GM12878 (cell line): Measurements from ENCODE around the gene ANKMY1. TPM values are rescaled to one million over a fixed set of nuclear protein-coding genes. Genes with fewer than 3 reads are reported as not detected.

Experiments
- ATAC-seq: fragments of 200-7000 bp; cut with Tn5 transposase; 3 replicates; pipeline ENCODE4 v1.9.1; 2020; ENCODE audit warnings: mild to moderate bottlenecking, moderate library complexity
- BruUV-seq: library from RNA; stranded (reverse); fragments of 400-500 nt; replicated peaks from 2 replicates; lab custom pipeline; 2021; lab: Mats Ljungman, UMichigan
- CTCF ChIA-PET: fragments of 300-600 bp; sonication (Branson Sonifier 250); formaldehyde crosslinking; extraction: SDS; loops from one replicate; lab custom pipeline; 2021; ENCODE audit warnings: inconsistent platforms; lab: Yijun Ruan, JAX
- POLR2A ChIA-PET: fragments of 350-600 bp; formaldehyde crosslinking; extraction: SDS; loops from one replicate; lab custom pipeline; 2021; ENCODE audit warnings: inconsistent platforms; lab: Charles Lee
- RAD21 ChIA-PET: fragments of 300-600 bp; sonication (Branson Sonifier 250); formaldehyde crosslinking; loops from one replicate; lab custom pipeline; 2023; ENCODE audit warnings: antibody characterized with exemption; ENCODE audit not compliant: unreplicated experiment; lab: Charles Lee
- SMC1A ChIA-PET: fragments of 300-600 bp; sonication (Branson Sonifier 250); formaldehyde crosslinking; loops from one replicate; lab custom pipeline; 2023; ENCODE audit not compliant: unreplicated experiment, uncharacterized antibody; lab: Charles Lee
- DNase-seq: peaks from one replicate; pipeline ENCODE4 v3.0.0-alpha.2; 2011; ENCODE audit warnings: low read depth, low spot score
- FAIRE-seq: peaks from 3 replicates; lab custom pipeline; 2011; peaks lifted over from hg19 to GRCh38; lab: Jason Lieb, UNC
- H2AFZ ChIP-seq: 2 replicates; pipeline ENCODE4 v1.6.0; 2011; ENCODE audit warnings: low read depth, low read length, control low read depth; ENCODE audit not compliant: control insufficient read depth
- H3K27ac ChIP-seq: 2 replicates; pipeline ENCODE4 v1.5.1; 2011; ENCODE audit warnings: control low read depth; ENCODE audit not compliant: control insufficient read depth, insufficient read depth
- H3K27me3 ChIP-seq, 2 experiments: replicated peaks in 1 of 2; 2 replicates each; pipeline versions ENCODE4 v1.6.0 to v1.6.1; 2011; ENCODE audit warnings: low read length in 1 of 2; ENCODE audit not compliant: control insufficient read depth in 2 of 2, insufficient read depth in 2 of 2
- H3K36me3 ChIP-seq, 2 experiments: 2 replicates each; pipeline ENCODE4 v1.5.1; 2011; ENCODE audit warnings: low read length in 1 of 2; ENCODE audit not compliant: control insufficient read depth in 2 of 2, insufficient read depth in 2 of 2
- H3K4me1 ChIP-seq: 2 replicates; pipeline ENCODE4 v1.6.1; 2011; ENCODE audit warnings: mild to moderate bottlenecking, low read length, moderate library complexity, mixed read lengths; ENCODE audit not compliant: control insufficient read depth, insufficient read depth
- H3K4me2 ChIP-seq: 2 replicates; pipeline ENCODE4 v1.6.0; 2011; ENCODE audit warnings: control low read depth; ENCODE audit not compliant: control insufficient read depth, insufficient read depth
- H3K4me3 ChIP-seq: fragments of 200-600 bp; sonication (generic); 2 replicates; pipeline ENCODE4 v1.5.1; 2016
- H3K79me2 ChIP-seq: 2 replicates; pipeline ENCODE4 v1.6.0; 2011; ENCODE audit warnings: low read length; ENCODE audit not compliant: control insufficient read depth, insufficient read depth
- H3K9ac ChIP-seq: 2 replicates; pipeline ENCODE4 v1.8.0; 2011; ENCODE audit warnings: low read length, control low read depth, mixed read lengths; ENCODE audit not compliant: control insufficient read depth, insufficient read depth
- H3K9me3 ChIP-seq: replicated peaks from 3 replicates; pipeline ENCODE4 v1.5.1; 2011; ENCODE audit warnings: mild to moderate bottlenecking, low read length; ENCODE audit not compliant: control insufficient read depth, insufficient read depth
- H4K20me1 ChIP-seq: 2 replicates; pipeline ENCODE4 v1.6.0; 2011; ENCODE audit not compliant: control insufficient read depth, insufficient read depth
- BRCA1 ChIP-seq: IDR thresholded peaks from 2 replicates; pipeline ENCODE4 v1.6.1; 2011; ENCODE audit warnings: low read depth, low read length, improper control_type of control experiment
- CBX3 ChIP-seq: fragments of 200-600 bp; sonication (generic); IDR thresholded peaks from 2 replicates; pipeline ENCODE4 v1.6.1; 2016; ENCODE audit warnings: low read depth, borderline replicate concordance
- CREB1 ChIP-seq: IDR thresholded peaks from 2 replicates; pipeline ENCODE4 v1.6.1; 2012; ENCODE audit warnings: low read depth, mild to moderate bottlenecking, inconsistent platforms
- HDAC2 ChIP-seq: fragments of 200-600 bp; sonication (generic); IDR thresholded peaks from 2 replicates; pipeline ENCODE4 v1.6.1; 2017
- IKZF1 ChIP-seq: fragments of 450-650 bp; conservative IDR thresholded peaks from 2 replicates; pipeline ENCODE4 v1.6.1; 2017; ENCODE audit warnings: antibody characterized with exemption, mild to moderate bottlenecking
- IRF4 ChIP-seq: IDR thresholded peaks from 2 replicates; pipeline ENCODE4 v1.6.1; 2011; ENCODE audit warnings: low read depth, low read length
- JUNB ChIP-seq: IDR thresholded peaks from 2 replicates; pipeline ENCODE4 v1.6.1; 2016; ENCODE audit warnings: antibody characterized with exemption, mild to moderate bottlenecking
- LARP7 ChIP-seq: fragments of 450-650 bp; IDR thresholded peaks from 2 replicates; pipeline ENCODE4 v1.6.1; 2017; ENCODE audit warnings: mild to moderate bottlenecking
- MEF2A ChIP-seq: IDR thresholded peaks from 2 replicates; pipeline ENCODE4 v1.6.1; 2011; ENCODE audit warnings: low read depth, mild to moderate bottlenecking, low read length, moderate library complexity; ENCODE audit not compliant: insufficient read depth
- MYB ChIP-seq: fragments of 150-350 bp; IDR thresholded peaks from 2 replicates; pipeline ENCODE4 v1.6.1; 2014; ENCODE audit warnings: mild to moderate bottlenecking, low read depth, low read length, borderline replicate concordance
- NR2F1 ChIP-seq: fragments of 450-650 bp; conservative IDR thresholded peaks from 2 replicates; pipeline ENCODE4 v1.6.1; 2017; ENCODE audit warnings: mild to moderate bottlenecking
- SP1 ChIP-seq: IDR thresholded peaks from one replicate; pipeline ENCODE4 v1.6.1; 2011; ENCODE audit warnings: low read depth, low read length
- SPI1 ChIP-seq: IDR thresholded peaks from 2 replicates; pipeline ENCODE4 v1.6.1; 2011; ENCODE audit warnings: low read depth, mild to moderate bottlenecking, low read length, moderate library complexity, borderline replicate concordance; ENCODE audit not compliant: insufficient read depth
- SREBF1 ChIP-seq: IDR thresholded peaks from 2 replicates; pipeline ENCODE4 v1.6.1; 2012; ENCODE audit warnings: mild to moderate bottlenecking, low read length
- ZBTB4 ChIP-seq: fragments of 450-650 bp; formaldehyde crosslinking; IDR thresholded peaks from 2 replicates; pipeline ENCODE4 v1.4.0; 2022; ENCODE audit warnings: mild to moderate bottlenecking, moderate library complexity
- ZNF217 ChIP-seq: fragments of 450-650 bp; IDR thresholded peaks from 2 replicates; pipeline ENCODE4 v1.6.1; 2017; ENCODE audit warnings: antibody characterized with exemption, mild to moderate bottlenecking
- WGBS: methylation state at CpG from one replicate; pipeline ENCODE4 v1.1.6; 2016; ENCODE audit warnings: low lambda C conversion rate; ENCODE audit not compliant: insufficient replicate concordance, insufficient coverage; ENCODE audit errors: missing lambda C conversion rate; 5-methylcytosine and 5-hydroxymethylcytosine counted together
- in situ Hi-C: fragments of 300-500 bp; cut with MboI; formaldehyde crosslinking; loops from 9 replicates; pipeline ENCODE4 v1.14.3; 2018; ENCODE audit warnings: mixed read lengths
- intact Hi-C: fragments of 100-400 bp; cut with micrococcal nuclease; formaldehyde crosslinking; loops from one replicate; pipeline ENCODE4 v1.14.2; 2022; ENCODE audit not compliant: unreplicated experiment
- polyA plus RNA-seq, 11 experiments: library from polyadenylated mRNA; depleted of rRNA in 4 of 11; unstranded in 6 of 11; stranded (reverse) in 5 of 11; fragments of >200 nt; fragmentation: Nextera tagmentation in 4 of 11; fragmentation: Illumina TruSeq in 1 of 11; extraction: Ambion mirVana in 4 of 11; extraction: Trizol in 1 of 11; gene quantifications; 1 replicate in 1 of 11; 2 replicates in 10 of 11; pipeline versions ENCODE4 v1.2.1 to v1.2.3, GENCODE V29; 2011 to 2016; ENCODE audit warnings: inconsistent platforms in 2 of 11, missing spikeins in 2 of 11, low read depth in 1 of 11
- total RNA-seq, 4 experiments: library from RNA; depleted of rRNA in 3 of 4; stranded (reverse); fragments of >200 nt in 3 of 4; fragmentation: Illumina TruSeq in 1 of 4; extraction: Trizol in 1 of 4; gene quantifications; 2 replicates each; pipeline versions ENCODE4 v1.2.1 to v1.2.3, GENCODE V29; 2013 to 2021

ANKMY1 gene
- total and polyA plus RNA-seq, 10 of the 15 experiments (the other 5 are each of a cell fraction or from before 2014, with no cell fraction given), result 1.1 to 15.3 (median 11.1) TPM

- in situ Hi-C loops (loop anchor here (25.0 kb wide), 1 partner anchor 326 kb away; no protein-coding TSS in a partner anchor), intact Hi-C loops (loop anchor here (5.0 to 10.0 kb wide), 3 partner anchors 56 to 223 kb away; partner anchors contain the start of gene RNPEPL1)
- peaks cover 10% of the 10 kb centered on the region for H3K4me1 ChIP-seq
- no peaks in the 10 kb centered on the region for H3K9me3 ChIP-seq
- H3K79me2 ChIP-seq, result no peaks in the 10 kb centered on the region
- no peak overlapping the region for H3K4me3 ChIP-seq
- H3K4me2 ChIP-seq, result no peak overlapping the region
- RAD21 ChIA-PET, result no interaction called here
- H2AFZ ChIP-seq, result no peak overlapping the region
- H3K27ac ChIP-seq, result no peak overlapping the region
- no peaks in the 10 kb centered on the region for H4K20me1 ChIP-seq
- BruUV-seq, result no TSS peak
- CTCF ChIA-PET, result no interaction called here
- SMC1A ChIA-PET, result no interaction called here
- H3K27me3 ChIP-seq, result no peaks in the 10 kb centered on the region
- H3K36me3 ChIP-seq, result no peaks in the 10 kb centered on the region
- 95% methylated on average over 29 of the region's 31 CpGs for WGBS
- no peak for TF ChIP-seq MYB
- no peak for TF ChIP-seq HDAC2
- TF ChIP-seq CREB1, result no peak
- no peak for TF ChIP-seq SP1
- TF ChIP-seq MEF2A, result no peak
- TF ChIP-seq ZBTB4, result no peak
- TF ChIP-seq SPI1, result no peak
- TF ChIP-seq CBX3, result no peak
- no peak for TF ChIP-seq IRF4
- TF ChIP-seq SREBF1, result no peak
- TF ChIP-seq NR2F1, result no peak
- TF ChIP-seq IKZF1, result no peak
- TF ChIP-seq BRCA1, result no peak
- no peak for TF ChIP-seq ZNF217
- no peak for TF ChIP-seq JUNB
- TF ChIP-seq LARP7, result no peak
- TF ChIP-seq, all 136 proteins: peak for 0
- POLR2A ChIA-PET, result no interaction called here
- no peak overlapping the region for H3K9ac ChIP-seq
- no peak for ATAC-seq
- DNase-seq, result no peak
- no peak for FAIRE-seq
Measured at GRCh38 chr2:240511351-240512108, 46.3 kb downstream of the ANKMY1 start.
